Activated T-cell treated with anti-CD3 and anti-CD28 coated beads, Interleukin-2, amount 50 U/mL, for 24 hours (primary cell): ENCODE results near the gene TRIM39.
"Not testable (repeated sequence)": the region's sequence is repeated elsewhere in the genome, so short reads cannot be mapped to it uniquely, and the experiment has no call there.

Experiments
- DNase-seq: peaks from one replicate; pipeline ENCODE4 v3.0.0-alpha.2; 2020
- H3K27ac Mint-ChIP-seq: 2 replicates; pipeline ENCODE4 v1.8.0; 2020; ENCODE audit warnings: mild to moderate bottlenecking, mixed read lengths
- H3K27me3 Mint-ChIP-seq: 2 replicates; pipeline ENCODE4 v1.8.0; 2020; ENCODE audit warnings: mixed read lengths
- H3K36me3 Mint-ChIP-seq: 2 replicates; pipeline ENCODE4 v1.8.0; 2020; ENCODE audit warnings: low read depth, mixed read lengths
- H3K4me1 Mint-ChIP-seq: 2 replicates; pipeline ENCODE4 v1.8.0; 2020; ENCODE audit warnings: low read depth, mixed read lengths
- H3K4me3 Mint-ChIP-seq: 2 replicates; pipeline ENCODE4 v1.8.0; 2020; ENCODE audit warnings: mild to moderate bottlenecking, moderate library complexity, mixed read lengths
- H3K9me3 Mint-ChIP-seq: 2 replicates; pipeline ENCODE4 v1.8.0; 2020; ENCODE audit warnings: mixed read lengths

Gene TRIM39

DNA sequence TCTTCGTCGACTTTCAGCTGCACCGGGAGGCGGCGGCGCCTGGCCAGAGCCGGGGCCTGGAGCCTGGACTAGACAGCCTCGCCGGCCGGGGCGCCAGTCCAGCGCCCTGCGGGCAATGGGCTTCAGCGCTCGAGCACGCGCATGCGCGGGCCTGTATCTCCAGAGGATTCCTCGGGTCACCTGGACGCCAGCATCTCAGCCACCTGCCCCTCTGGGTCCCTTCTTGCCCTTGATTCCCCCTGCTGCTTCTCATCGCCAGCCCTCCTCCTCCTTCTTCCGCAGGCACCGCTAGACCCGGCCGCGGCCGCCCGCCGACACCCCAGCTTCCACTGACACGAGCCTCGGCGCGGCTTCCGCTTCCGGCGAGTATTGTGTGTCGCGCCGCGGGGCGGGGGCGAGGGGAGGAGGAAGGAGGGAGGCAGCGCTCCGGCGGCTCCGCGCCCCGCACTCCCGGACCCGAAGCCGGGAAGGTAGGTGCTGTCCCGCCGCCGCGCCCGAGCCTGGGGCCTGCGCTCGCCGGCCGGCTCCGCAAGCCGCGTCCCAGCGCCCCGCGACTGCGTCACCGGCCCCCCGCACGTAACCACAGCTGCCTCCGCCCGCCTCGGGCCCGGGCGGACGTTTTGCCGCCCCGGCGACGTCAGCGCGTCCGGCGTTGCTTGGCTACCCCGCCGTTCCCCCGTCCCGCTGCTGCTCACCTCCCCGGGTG is at the start of gene TRIM39:
TRIM39 (plus strand) TSS at position 402 of the 706 bp plus-strand sequence. CDS start 2,391 bp downstream, outside the sequence.
- Mint-ChIP-seq H3K36me3 (peaks cover 86% of the 10 kb centered on the region), H3K27ac (peak within 1 kb of the TSS; percentile 99), H3K9me3 (no peaks in the 10 kb centered on the region), H3K27me3 (no peaks in the 10 kb centered on the region), H3K4me1 (peaks cover 61% of the 10 kb centered on the region), H3K4me3 (peak within 1 kb of the TSS; percentile 92)
- peak; percentile 94 for DNase-seq

- not testable (repeated sequence) for H3K4me1 Mint-ChIP-seq, DNase-seq, H3K27me3 Mint-ChIP-seq, H3K4me3 Mint-ChIP-seq, H3K27ac Mint-ChIP-seq
- H3K9me3 Mint-ChIP-seq: peaks cover 57% of the 10 kb centered on the region
- peaks cover 34% of the 10 kb centered on the region for H3K36me3 Mint-ChIP-seq
Measured at GRCh38 chr6:30280988-30281387, 45.7 kb upstream of the TRIM39 start.

DNA sequence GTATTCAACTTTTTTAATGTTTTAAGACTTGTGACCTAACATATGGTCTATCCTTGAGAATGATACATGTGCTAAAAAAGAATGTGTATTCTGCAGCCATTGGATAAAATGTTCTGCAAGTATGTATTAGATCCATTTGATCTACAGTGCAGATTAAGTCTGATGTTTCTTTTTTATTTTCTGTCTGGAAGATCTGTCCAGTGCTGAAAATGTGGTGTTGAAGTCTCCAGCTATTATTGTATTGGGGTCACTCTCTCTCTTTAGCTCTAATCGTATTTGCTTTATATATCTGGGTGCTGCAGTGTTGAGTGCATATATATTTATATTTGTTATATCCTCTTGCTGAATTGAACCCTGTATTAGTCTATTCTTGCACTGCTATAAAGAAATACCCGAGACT is 44.2 kb upstream of the TRIM39 start:
- Mint-ChIP-seq H3K4me3 (no peak overlapping the region), H3K36me3 (peaks cover 39% of the 10 kb centered on the region), H3K4me1 (no peaks in the 10 kb centered on the region), H3K9me3 (peaks cover 60% of the 10 kb centered on the region), H3K27me3 (no peaks in the 10 kb centered on the region), H3K27ac (no peak overlapping the region)
- no peak for DNase-seq

- H3K4me1 Mint-ChIP-seq: no peaks in the 10 kb centered on the region
- no peaks in the 10 kb centered on the region for H3K27me3 Mint-ChIP-seq
- H3K27ac Mint-ChIP-seq: no peak overlapping the region
- peaks cover 51% of the 10 kb centered on the region for H3K36me3 Mint-ChIP-seq
- peaks cover 68% of the 10 kb centered on the region for H3K9me3 Mint-ChIP-seq
- DNase-seq: no peak
- H3K4me3 Mint-ChIP-seq: no peak overlapping the region
Measured at GRCh38 chr6:30283761-30284160, 43.0 kb upstream of the TRIM39 start.

- Mint-ChIP-seq H3K4me1 (no peaks in the 10 kb centered on the region), H3K27ac (no peak overlapping the region), H3K36me3 (peaks cover 69% of the 10 kb centered on the region), H3K9me3 (peaks cover 71% of the 10 kb centered on the region), H3K27me3 (no peaks in the 10 kb centered on the region), H3K4me3 (no peak overlapping the region)
- no peak for DNase-seq
Measured at GRCh38 chr6:30287139-30287538, 39.6 kb upstream of the TRIM39 start.

DNA sequence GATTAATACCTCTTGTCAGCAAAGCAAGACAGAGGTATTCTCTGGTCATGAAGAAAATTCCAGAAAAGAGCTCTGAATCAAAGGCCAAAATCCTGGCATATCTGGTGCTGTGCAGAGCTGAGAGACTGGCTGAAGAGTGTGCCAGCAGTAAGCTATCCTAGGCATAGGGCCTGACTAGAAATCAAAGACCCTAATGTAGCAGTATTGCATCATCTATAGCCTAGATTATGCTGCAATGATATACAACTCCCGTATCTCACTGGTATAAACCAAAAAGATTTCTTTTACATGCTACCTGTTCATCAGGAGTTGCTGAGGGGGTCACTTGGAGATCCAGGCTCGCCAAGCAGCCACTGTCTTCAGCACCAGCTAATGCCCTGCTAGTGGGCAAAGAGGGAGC is 30.9 kb upstream of the TRIM39 start:
- Mint-ChIP-seq H3K27me3 (no peaks in the 10 kb centered on the region), H3K9me3 (peaks cover 15% of the 10 kb centered on the region), H3K4me1 (no peaks in the 10 kb centered on the region), H3K36me3 (peaks cover 86% of the 10 kb centered on the region), H3K27ac (no peak overlapping the region), H3K4me3 (no peak overlapping the region)
- DNase-seq: no peak

DNA sequence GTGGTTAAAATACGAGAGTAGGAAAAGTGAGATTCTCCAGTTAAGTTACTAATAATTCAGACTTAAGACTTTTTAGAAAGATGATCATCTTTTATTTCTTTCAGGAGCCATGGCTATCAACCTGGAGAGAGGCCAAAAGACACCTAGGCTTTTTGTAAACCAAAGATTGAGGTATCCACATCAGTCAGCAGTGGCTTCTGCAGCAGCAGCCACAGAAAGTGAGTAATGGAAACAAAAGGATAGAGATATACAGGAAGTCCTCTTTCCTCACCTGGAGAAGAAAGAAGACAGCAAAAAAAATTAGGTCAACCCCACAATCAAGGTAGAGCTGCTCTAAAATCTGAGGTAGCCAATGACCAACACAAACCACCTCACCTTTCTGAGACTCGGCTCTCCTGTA is 22.7 kb upstream of the TRIM39 start:
- no peak overlapping the region for H3K27ac Mint-ChIP-seq
- peaks cover 49% of the 10 kb centered on the region for H3K4me1 Mint-ChIP-seq
- peaks cover 22% of the 10 kb centered on the region for H3K9me3 Mint-ChIP-seq
- no peak overlapping the region for H3K4me3 Mint-ChIP-seq
- no peak for DNase-seq
- peaks cover 92% of the 10 kb centered on the region for H3K36me3 Mint-ChIP-seq
- no peaks in the 10 kb centered on the region for H3K27me3 Mint-ChIP-seq

DNA sequence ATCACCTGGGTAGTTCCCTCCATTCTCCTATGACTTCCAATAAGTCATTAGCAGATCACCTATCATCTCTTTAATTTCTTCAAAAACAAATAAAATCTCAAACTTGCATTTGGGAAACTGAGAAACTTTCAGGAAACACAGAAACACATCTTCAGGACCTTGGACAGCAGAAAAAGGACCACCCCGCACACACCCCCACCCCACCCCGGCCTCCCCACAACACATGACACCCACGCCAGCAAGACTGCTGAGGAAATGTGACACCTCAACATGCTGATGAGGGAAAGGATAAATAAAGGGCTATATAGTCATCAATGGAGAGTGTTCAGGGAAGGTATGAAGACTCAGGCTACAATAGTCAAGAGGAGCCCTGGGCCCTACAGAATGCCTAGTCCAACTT is 15.6 kb upstream of the TRIM39 start:
- H3K9me3 Mint-ChIP-seq: no peaks in the 10 kb centered on the region
- peaks cover 94% of the 10 kb centered on the region for H3K36me3 Mint-ChIP-seq
- no peaks in the 10 kb centered on the region for H3K27me3 Mint-ChIP-seq
- H3K4me3 Mint-ChIP-seq: no peak overlapping the region
- H3K27ac Mint-ChIP-seq: no peak overlapping the region
- no peak for DNase-seq
- H3K4me1 Mint-ChIP-seq: peaks cover 60% of the 10 kb centered on the region

GRCh38 chr6:30311671-30312070 is 15.1 kb upstream of the TRIM39 start:
- H3K27ac Mint-ChIP-seq: no peak overlapping the region
- H3K27me3 Mint-ChIP-seq: no peaks in the 10 kb centered on the region
- peaks cover 94% of the 10 kb centered on the region for H3K36me3 Mint-ChIP-seq
- no peaks in the 10 kb centered on the region for H3K9me3 Mint-ChIP-seq
- H3K4me1 Mint-ChIP-seq: peaks cover 60% of the 10 kb centered on the region
- H3K4me3 Mint-ChIP-seq: no peak overlapping the region
- no peak for DNase-seq

GRCh38 chr6:30312266-30312665 is 14.5 kb upstream of the TRIM39 start:
- Mint-ChIP-seq H3K9me3 (no peaks in the 10 kb centered on the region), H3K27ac (no peak overlapping the region), H3K27me3 (no peaks in the 10 kb centered on the region), H3K36me3 (peaks cover 92% of the 10 kb centered on the region), H3K4me3 (no peak overlapping the region), H3K4me1 (peaks cover 56% of the 10 kb centered on the region)
- no peak for DNase-seq

DNA sequence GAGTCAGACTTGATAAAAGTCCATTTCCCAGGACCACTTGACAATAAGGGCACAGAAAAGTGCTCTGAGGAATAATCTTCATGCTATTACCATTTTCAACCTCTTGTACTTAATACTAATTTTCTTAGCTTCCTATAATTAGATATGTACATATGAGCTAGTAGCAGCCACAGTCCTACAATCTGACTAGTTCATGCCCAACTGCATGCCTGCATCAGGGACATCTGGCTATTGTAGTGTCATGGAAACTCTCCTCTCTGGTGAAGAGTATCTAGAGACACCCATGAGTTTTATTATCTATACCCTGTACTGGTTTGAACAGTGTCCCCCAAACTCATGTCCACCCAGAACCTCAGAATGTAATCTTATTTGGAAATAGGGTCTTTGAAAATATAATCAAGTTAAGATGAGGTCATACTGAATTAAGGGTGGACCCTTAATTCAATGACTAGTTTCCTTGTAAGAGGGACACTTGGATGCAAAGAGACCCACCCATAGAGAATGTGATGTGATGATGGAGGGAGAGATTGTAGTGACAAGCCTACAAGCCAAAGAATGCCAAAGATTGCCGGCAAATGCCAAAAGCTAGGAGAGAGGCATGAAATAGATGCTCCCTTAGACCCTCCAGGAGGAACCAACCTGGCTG is 13.9 kb upstream of the TRIM39 start:
- peaks cover 92% of the 10 kb centered on the region for H3K36me3 Mint-ChIP-seq
- no peaks in the 10 kb centered on the region for H3K27me3 Mint-ChIP-seq

GRCh38 chr6:30315156-30315555 is 11.6 kb upstream of the TRIM39 start:
- Mint-ChIP-seq H3K9me3 (no peaks in the 10 kb centered on the region), H3K27ac (no peak overlapping the region), H3K36me3 (peaks cover 89% of the 10 kb centered on the region), H3K27me3 (no peaks in the 10 kb centered on the region), H3K4me1 (peaks cover 65% of the 10 kb centered on the region), H3K4me3 (no peak overlapping the region)
- DNase-seq: no peak

More for the DNA sequence above, 13.9 kb upstream of the TRIM39 start:
- DNase-seq: no peak
- H3K4me3 Mint-ChIP-seq: no peak overlapping the region
- no peaks in the 10 kb centered on the region for H3K9me3 Mint-ChIP-seq
- peaks cover 61% of the 10 kb centered on the region for H3K4me1 Mint-ChIP-seq
- no peak overlapping the region for H3K27ac Mint-ChIP-seq

DNA sequence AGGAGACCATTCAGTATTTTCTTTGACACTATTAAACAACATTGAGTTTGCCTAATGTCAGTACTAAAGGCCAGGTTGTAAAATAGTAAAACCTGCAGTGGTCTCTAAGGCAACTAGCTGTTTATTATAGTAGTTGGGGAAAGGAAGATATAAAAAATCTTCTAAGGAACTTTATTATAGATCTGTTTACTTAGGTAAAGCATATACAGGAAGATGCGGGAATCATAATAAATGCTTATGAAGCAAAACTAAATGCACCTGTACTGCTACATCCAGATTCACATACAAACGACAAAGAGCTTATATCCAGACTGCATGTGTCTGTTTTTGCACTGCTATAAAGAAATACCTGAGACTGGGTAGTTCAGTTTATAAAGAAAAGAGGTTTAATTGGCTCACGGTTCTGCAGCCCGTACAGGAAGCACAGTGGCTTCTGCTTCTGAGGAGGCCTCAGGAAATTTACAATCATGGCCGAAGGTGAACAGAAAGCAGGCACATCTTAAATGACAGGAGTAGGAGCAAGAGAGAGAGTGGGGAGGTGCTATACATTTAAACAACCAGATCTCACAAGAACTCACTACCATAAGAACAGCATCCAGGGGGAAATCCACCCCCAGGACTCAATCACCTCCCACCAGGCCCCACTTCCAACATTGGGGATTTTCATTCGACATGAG is 8.7 kb upstream of the TRIM39 start:
- Mint-ChIP-seq H3K4me3 (no peak overlapping the region), H3K4me1 (peaks cover 82% of the 10 kb centered on the region), H3K9me3 (no peaks in the 10 kb centered on the region), H3K27me3 (no peaks in the 10 kb centered on the region), H3K36me3 (peaks cover 87% of the 10 kb centered on the region), H3K27ac (peak overlapping the region; percentile 60)
- no peak for DNase-seq

DNA sequence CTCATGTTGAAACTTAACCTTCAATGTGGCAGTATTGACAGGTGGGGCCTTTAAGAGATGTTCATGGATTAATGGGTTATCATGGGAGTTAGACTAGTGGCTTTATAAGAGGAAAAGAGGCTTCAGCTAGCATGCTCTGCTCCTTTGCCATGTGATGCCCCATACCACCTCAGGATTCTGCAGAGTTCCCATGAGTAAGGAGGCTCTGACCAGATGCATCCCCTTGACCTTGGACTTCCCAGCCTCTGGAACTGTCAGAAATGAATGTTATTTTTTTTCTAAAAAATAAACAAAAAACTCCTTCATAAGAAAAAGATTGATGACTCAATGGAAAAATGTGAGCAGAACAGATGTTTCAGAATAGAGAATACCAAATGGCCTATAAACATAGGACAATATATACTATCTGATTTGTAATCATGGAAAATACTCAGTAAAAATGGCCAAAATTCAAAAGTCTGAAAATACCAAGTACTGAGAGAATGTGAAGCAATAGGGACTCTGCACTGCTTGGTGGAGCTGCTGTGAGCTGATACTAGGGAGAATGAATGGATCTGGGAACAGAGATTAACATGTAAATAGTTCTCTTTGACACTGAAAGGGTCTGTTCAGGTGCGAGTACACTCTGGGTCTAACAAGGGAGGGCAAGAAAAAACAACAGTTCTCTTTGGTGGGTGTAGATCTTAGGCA is 7.4 kb upstream of the TRIM39 start:
- H3K27ac Mint-ChIP-seq: peak overlapping the region; percentile 61
- peaks cover 84% of the 10 kb centered on the region for H3K4me1 Mint-ChIP-seq
- no peak overlapping the region for H3K4me3 Mint-ChIP-seq
- H3K36me3 Mint-ChIP-seq: peaks cover 85% of the 10 kb centered on the region
- H3K27me3 Mint-ChIP-seq: no peaks in the 10 kb centered on the region
- H3K9me3 Mint-ChIP-seq: no peaks in the 10 kb centered on the region
- DNase-seq: no peak
